DOHH2 (cell line): ENCODE measurements around the gene TIMM50.

ENCODE experiments used
- CTCF ChIP-seq: fragments of 200-600 bp; sonication (generic); IDR thresholded peaks from one replicate; pipeline ENCODE4 v1.5.1; 2014; ENCODE audit warnings: antibody characterized with exemption, mild to moderate bottlenecking, low read depth, low read length; ENCODE audit not compliant: poor library complexity, severe bottlenecking
- EZH2phosphoT487 ChIP-seq: fragments of 200-600 bp; sonication (generic); IDR thresholded peaks from 2 replicates; pipeline ENCODE4 v1.6.1; 2017; ENCODE audit warnings: borderline replicate concordance, mild to moderate bottlenecking, antibody characterized with exemption, low read length, moderate library complexity, mixed read lengths

- no peak for TF ChIP-seq CTCF
- no peak for TF ChIP-seq EZH2phosphoT487
Measured at GRCh38 chr19:39463403-39463802, 17.2 kb upstream of the TIMM50 start.
